ENCODE results near the gene SEC31A. TPM values are rescaled to one million over a fixed set of nuclear protein-coding genes. Genes with fewer than 3 reads are reported as not detected.
"Not testable (repeated sequence)": the region's sequence is repeated elsewhere in the genome, so short reads cannot be mapped to it uniquely, and the experiment has no call there.

SEC31A gene
- total RNA-seq, 2 donors from 2014 or later = 172 to 176 TPM

DNA sequence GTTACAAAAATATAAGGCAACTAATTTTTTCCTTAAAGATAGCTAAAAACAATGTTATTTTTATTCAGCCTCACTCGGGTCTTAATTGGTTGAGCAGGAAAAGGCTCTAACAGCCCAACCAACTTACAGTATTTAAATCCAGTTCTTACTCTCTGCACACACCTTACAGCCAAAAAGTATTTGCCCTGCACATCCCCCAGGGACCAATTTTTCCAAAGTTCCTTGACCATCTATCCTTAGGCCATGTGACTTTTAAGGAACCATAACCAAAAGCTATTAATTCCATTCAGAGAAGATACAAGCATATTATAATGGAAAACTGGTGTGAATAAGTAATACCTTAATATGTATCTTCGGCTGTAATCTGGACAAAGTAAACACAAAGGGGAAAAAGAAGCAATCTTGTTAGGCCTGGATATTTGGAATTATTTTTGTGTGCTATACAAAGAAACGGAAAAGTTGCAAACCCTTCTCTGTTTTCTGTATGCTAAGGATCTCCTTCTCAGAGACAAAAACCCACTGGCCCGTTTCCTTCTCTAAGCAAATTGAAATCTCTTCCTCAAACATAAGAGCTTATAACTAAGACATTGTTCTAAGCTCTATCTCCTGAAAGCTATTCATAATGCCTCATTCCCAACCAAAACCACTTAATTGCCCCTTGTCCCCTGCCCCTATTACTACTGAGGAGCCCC lies 8.6 kb upstream of the SEC31A start:
- intact Hi-C loops (cut with DNase I, micrococcal nuclease) = loop anchor here in 1 of 2 donors (5.0 kb wide), 1 partner anchor 113 kb away; the partner anchor contains the start of gene LIN54
- peak; percentile 3 for ATAC-seq
- DNase-seq = no peak

DNA sequence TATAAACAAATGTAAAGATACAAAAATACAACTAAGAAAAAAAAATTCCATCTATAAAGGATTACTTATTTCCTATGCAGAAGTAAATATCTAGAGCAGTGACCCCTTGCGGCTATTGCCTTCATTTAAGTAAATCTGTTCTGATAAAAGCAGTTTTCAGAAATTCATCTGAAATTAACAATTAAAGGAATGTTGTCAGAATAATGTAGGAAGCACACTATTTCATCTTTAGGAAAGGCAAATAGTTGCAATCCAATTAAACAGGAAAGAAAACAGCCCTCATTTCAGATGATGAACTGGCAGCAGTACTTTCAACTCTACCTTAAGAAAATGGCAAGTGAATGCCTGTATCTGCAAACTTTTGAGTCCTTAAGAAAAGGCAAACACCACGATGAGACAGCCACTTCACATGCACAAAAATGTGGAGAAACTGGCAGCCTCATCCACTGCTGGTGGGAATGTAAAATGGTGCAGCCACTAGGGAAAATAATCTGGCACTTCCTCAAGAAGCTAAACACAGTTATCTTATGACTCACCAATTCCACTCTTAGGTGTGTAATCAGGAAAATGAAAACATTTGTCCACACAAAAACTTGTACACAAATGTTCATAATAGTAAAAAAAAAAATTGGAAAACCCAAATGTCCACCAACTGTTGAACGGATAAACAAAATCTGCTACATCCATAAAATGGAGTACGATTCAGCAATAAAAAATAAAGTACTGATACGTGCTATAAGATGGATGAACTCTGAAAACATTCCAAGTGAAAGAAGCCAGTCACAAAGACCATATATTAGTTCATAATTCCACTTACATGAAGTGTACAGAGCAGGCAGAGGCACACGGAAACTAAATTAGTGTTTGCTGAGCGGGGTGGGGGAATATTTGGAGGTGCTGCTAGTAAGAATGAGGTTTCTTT lies 7.6 kb upstream of the SEC31A start:
- DNase-seq = peak in 1 of 2 donors; percentile 31
- ATAC-seq = no peak
- intact Hi-C loops (cut with DNase I, micrococcal nuclease) = no loop called here

DNA sequence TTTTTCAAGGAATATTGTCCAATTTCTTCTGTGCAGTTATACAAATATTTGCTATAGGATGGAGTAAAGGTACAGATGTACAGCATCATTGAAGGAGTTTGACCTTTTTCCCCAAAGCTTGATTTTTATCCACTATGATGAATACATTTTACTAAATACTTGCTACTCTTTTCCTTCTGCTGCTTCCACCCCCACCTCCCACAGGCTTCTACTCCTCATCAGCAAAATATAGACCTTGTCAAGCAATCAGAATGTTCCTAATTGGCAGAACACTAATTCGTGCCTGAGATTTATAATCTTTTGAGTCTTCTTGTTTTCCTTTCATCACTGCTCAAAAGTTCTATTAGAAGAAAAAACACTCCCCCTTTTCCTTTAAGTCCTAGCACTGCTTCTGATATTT lies 5.8 kb upstream of the SEC31A start:
- DNase-seq (no peak), ATAC-seq (no peak)
- intact Hi-C loops (cut with DNase I, micrococcal nuclease) = no loop called here

DNA sequence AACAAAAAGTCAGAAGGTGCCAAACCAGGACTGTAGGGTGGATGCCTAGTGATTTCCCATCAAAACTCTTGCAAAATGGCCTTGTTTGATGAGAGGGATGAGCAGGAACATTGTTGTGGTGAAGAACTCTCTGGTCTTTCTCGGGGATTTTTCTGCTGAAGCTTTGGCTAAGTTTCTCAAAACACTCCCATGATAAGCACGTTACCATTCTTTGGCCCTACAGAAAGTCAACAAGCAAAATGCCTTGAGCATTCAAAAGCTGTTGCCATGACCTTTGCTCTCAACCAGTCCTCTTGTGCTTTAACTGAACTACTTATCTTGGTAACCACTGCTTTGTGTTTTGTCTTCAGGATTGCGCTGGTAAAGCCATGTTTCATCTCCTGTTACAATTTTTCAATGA lies 3.0 kb upstream of the SEC31A start:
- intact Hi-C loops (cut with DNase I, micrococcal nuclease) = no loop called here
- DNase-seq = no peak
- ATAC-seq = no peak

DNA sequence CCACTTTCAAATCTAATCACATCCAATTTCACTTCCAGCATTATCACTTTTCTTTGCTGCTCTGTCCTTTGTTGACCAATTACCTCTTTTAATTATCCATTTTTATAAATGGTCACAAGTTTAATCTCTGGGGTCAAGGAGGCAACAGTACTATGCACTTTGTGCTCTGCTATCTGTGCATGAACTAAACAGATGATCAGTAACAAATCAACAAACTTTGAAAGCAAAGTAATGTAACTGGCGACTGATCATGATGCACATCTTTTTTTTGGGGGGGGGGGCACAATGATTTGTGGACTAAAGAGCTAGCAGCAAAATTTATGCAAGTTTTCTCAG lies 1.5 kb upstream of the SEC31A start:
- ATAC-seq = no peak
- DNase-seq = no peak
- intact Hi-C loops (cut with DNase I, micrococcal nuclease) = no loop called here

DNA sequence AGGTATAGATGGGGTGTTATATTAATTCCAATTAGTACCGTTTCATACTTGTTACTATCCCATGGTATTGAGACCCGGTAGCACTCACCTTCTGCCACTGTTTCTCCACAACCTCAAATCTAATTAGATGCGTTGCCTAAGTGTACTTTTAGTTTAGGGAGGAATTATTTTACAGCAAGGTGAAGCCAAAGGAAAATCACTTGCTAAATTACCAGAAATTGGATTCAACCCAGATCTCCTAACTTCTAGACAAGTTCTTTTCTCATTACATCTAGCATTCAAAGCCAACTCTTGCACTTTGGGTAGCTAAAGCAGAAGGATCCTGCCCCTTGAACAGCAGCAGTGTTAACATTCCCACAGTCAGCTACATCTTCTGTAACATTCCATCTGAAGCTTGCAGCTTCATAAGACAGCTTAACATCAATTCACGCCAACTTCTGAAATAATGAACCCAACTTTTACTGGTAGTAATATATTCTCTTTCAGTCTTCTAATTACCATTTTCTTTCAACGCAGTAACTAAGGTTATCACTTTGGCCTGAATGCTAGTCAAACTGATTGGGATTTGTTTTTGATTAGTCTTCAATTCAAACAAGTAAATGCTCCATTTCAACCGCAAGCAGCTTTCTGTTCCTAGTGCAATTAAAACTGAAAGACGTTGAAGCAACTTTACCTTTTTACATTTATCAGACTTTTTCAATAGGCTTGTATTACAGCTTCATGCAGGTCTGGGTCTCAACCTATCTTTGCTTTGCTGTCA lies 934 bp upstream of the SEC31A start:
- ATAC-seq (peak; percentile 5), DNase-seq (no peak)
- intact Hi-C loops (cut with DNase I, micrococcal nuclease) = no loop called here

DNA sequence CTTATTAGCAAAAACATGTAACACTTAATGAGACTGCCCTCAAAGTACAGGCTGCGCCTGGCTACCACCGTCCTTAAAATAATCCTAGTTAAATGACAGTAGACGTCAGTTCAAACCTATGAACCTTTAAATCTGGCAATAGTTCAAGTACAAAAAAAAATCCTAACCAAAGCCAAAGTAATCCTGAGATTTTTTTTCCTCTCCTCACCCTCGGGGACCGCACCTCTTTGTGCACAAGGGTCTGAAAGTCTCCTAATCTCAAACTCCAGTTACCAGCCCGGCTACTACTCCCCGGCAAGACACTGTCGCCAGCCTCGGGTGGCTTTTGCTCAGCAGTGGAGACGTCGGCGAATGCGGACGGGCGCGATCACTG lies 439 bp downstream of the SEC31A start:
- no peak for DNase-seq
- peak; percentile 20 for ATAC-seq
- intact Hi-C loops (cut with DNase I, micrococcal nuclease) = no loop called here

DNA sequence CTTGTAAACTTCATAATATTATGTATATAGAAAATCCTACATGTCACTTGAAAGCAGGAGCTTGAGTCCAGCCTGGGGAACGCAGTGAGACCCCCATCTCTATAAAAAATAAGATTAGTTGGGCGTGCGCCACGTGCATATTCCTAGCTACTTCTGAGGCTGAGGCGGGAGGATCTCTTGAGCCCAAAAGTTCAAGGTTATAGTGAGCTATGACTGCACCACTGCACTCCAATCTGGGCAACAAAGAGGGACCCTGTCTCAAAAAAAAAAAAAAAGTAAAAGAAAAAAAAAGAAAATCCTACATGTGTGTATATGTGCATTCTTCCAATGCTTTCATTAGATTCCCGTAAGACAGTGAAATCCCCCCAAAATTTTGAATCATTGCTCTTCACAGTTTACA lies 1.7 kb downstream of the SEC31A start:
- intact Hi-C loops (cut with DNase I, micrococcal nuclease) = no loop called here
- DNase-seq = no peak
- no peak for ATAC-seq

DNA sequence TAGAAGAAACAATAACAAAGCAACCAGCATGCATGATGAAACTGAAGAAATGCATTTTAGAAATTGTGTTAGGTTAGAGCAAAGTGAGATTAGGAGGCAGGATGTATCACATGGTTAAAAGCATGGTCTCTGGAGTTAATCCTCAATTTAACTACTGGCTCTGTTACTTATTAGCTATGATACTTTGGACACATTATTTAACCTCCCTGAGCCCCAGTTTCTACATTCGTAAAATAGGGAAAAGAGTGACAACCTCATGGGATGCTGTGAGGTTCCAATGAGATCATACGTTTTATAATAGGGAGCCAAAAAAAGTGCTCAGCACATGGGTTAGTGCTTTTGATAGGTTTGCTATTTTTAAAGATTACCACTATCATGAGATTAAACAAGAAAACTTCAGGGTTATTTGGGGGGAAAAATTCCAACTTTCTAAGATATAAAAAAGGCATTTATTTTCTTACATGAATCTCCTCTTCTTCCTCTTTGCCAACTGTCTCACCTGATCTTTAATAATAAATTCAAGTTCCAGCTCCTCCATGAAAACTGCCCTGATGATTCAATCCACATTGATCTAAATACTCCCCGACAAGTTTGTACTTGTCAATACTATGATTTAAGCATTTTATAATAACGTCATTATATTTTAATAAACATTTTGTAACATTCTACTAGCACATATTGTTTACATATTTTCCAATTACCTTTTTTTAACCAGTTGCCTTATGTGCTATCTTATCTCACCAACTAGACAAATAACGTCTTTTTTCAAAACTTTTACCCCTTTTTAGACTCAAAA lies 4.6 kb downstream of the SEC31A start:
- DNase-seq (no peak), ATAC-seq (no peak)
- intact Hi-C loops (cut with DNase I, micrococcal nuclease) = no loop called here

DNA sequence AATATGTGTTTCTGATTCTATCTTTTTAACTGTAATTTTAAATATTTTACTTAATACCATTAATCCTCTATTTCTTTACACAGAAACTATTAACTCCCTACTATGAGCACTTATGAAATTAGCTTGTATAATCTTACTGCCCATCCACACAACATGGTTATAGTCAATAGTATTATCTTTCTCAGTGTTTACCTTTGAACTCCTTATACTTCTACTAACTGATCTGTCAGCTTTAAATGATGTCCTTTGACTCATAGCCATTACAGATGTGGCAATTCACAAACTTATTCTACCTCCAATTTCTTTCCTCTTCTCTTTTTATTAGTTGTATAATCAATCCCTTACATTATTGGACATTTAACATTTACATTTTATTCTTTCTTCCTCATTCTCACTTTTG lies 5.5 kb downstream of the SEC31A start:
- intact Hi-C loops (cut with DNase I, micrococcal nuclease) = no loop called here
- no peak for DNase-seq
- ATAC-seq = peak; percentile 68

DNA sequence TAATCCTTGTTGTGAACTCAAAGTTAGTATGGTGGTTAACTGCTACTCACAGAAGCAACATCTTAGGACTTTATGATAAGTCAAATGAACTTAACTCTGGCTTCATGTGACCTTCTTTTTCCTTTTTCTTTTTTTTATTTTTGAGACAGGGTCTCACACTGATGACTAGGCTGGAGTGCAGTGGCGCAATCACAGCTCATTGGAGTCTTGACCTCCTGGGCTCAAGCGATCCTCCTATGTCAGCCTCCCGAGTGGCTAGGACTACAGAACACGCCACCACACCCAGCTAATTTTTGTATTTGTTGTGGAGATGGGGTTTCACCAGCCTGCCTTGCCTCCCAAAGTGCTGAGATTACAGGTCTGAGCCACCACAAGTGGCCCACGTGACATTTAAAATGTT lies 22.4 kb downstream of the SEC31A start:
- no peak for ATAC-seq
- no peak for DNase-seq
- intact Hi-C loops (cut with DNase I, micrococcal nuclease) = no loop called here

DNA sequence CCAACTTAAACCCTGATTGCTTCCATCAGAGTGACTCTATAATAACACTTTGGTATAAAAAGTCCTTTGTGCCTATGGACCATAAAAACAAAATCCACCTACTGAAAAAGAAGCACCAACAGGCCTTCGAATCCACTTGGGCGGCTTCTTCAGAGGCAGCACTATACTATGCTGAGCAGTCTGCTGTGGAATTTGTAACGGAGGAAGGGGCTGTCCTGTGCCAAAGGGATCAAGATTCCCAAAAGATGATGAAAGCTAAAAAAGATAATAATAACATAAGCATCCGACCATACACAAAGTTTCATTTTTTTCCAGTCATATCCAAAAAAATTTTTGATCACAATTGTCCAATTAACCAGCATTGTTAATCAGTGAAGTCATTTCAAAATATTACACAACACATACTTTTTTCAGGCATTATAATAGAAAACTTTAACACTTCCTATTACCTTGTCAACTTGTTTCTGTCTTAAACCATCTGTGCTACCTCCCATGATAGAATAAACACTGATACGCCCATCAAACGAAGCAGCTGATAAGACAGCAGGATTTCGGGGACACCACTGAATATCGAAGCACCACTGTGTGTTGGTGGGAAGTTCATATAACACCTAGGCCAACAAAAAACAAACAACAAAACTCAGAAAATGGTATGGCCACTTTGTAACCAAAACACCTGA lies 24.1 kb downstream of the SEC31A start:
- intact Hi-C loops (cut with DNase I, micrococcal nuclease) = no loop called here
- ATAC-seq (no peak), DNase-seq (no peak)

DNA sequence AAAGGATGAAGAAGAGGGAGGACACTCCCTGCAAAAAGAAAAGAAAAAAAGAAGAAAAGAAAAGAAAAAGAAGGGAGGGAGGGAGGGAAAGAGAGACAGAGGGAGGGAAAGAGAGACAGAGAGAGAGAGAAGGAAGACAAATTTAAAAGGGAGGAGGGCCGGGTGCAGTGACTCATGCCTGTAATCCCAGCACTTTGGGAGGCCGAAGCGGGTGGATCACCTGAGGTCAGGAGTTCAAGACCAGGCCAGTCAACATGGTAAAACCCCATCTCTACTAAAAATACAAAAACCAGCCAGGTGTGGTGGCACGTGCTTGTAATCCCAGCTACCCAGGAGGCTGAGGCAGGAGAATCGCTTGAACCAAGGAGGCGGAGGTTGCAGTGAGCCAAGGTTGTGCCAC lies 24.9 kb downstream of the SEC31A start:
- intact Hi-C loops (cut with DNase I, micrococcal nuclease); DNase-seq; ATAC-seq: not testable (repeated sequence)

DNA sequence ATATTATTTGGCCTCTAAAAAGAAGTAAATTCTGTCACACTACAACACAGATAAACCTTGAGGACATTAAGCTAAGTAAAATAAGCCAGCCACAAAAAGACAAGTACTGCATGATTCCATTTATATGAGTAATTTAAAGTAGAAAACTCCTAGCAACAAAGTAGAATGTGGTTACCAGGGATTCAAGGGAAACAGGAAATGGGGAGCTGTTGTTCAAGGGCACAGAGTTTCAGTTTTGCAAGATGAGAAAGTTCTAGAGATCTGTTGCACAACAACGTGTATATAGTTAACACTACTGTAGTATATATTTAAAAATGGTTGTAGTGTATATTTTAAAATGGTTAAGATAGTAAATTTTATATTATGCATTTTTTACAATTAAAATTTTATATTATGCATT lies 25.4 kb downstream of the SEC31A start:
- ATAC-seq (no peak), DNase-seq (no peak)
- intact Hi-C loops (cut with DNase I, micrococcal nuclease) = no loop called here

DNA sequence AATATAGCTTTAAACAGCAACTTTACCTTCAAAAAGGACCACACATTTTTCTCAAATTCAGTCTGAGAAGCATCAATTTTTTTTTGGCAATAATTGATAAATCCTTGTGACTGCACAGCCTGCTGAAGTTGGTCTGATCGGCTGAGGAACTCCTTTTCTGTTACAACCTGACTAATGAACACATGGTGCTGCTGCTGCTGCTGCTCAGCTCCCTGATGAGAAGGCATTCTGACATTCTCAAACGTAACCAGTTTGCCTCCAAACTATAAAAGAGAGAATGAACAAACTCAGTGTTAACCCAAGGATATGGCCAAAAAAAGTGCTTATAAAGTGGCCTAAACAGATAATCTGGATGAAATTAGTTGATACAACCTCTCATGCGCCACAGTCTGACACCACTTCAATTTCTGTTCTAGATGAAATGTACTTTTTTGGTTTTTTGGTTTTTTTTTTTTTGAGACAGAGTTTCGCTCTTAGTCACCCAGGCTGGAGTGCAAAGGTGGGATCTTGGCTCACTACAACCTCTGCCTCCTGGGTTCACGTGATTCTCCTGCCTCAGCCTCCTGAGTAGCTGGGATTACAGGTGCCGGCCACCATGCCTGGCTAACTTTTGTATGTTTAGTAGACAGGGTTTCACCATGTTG lies 26.5 kb downstream of the SEC31A start:
- no peak for ATAC-seq
- intact Hi-C loops (cut with DNase I, micrococcal nuclease) = no loop called here
- DNase-seq = no peak

DNA sequence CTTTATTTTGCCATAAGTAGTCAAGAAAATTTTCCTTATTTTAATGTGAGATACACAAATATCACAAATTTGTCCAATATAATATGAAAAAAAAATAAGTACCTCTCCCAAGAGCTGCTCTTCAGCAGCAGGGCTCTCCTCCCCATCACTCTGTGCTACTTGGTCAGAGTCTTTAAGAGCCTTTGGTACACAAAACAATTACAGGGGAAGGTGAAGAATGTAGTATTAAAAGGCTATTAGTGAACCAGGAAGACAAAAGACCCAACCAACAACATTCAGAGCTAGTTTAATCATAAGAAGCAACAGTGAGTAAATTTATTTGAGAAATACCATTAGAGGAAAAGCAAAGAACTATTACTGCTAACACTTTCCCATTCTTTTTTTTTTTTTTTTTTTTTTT lies 29.4 kb downstream of the SEC31A start:
- ATAC-seq = no peak
- no peak for DNase-seq
- intact Hi-C loops (cut with DNase I, micrococcal nuclease) = no loop called here

DNA sequence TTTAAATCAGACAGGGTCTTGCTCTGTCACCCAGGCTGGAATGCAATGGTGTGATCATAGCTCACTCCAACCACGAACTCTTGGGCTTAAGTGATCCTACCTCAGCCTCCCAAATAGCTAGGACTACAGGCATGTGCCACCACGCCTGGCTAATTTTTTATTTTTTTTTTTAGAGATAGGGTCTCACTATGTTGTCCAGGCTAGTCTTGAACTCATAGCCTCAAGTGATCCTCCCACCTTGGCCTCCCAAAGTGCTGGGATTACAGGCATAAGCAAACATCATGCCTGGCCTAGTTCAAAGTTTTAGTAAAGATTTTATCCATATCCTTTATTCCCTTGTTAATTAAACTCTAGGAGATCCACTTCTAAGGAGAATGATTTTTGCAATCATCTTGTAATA lies 30.5 kb downstream of the SEC31A start:
- intact Hi-C loops (cut with DNase I, micrococcal nuclease); ATAC-seq; DNase-seq: not testable (repeated sequence)

DNA sequence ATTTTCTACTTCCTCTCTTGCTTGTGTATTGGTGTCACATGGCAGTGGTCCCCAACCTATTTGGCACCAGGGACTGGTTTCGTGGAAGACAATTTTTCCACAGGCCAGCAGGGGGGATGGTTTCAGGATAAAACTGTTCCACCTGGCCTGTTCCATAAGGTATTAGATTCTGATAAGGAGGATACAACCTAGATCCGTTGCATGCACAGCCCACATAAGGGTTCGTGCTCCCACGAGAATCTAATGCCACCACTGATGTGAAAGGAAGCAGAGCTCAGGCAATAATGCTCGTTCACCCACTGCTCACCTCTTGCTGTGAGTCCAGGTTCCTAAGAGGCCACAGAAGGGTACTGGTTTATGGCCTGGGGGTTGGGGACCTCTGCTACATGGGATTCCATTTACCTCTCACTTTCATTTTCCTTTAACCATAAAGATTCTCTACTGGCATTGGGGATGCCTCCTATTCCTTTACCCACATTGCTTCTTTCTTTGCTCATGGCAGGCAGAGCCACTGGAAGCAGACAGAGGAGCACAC lies 38.1 kb downstream of the SEC31A start:
- intact Hi-C loops (cut with DNase I, micrococcal nuclease) = no loop called here
- DNase-seq (no peak), ATAC-seq (no peak)

Measured in left colon (tissue), 2 donors.